Fibroblast of skin of abdomen (primary cell): ENCODE measurements around the gene GPR15.
"Not testable (repeated sequence)": the region's sequence is repeated elsewhere in the genome, so short reads cannot be mapped to it uniquely, and the experiment has no call there.

Source experiments
- DNase-seq: peaks from one replicate; pipeline ENCODE4 v3.0.0-alpha.2; 2013

GPR15 gene

DNA sequence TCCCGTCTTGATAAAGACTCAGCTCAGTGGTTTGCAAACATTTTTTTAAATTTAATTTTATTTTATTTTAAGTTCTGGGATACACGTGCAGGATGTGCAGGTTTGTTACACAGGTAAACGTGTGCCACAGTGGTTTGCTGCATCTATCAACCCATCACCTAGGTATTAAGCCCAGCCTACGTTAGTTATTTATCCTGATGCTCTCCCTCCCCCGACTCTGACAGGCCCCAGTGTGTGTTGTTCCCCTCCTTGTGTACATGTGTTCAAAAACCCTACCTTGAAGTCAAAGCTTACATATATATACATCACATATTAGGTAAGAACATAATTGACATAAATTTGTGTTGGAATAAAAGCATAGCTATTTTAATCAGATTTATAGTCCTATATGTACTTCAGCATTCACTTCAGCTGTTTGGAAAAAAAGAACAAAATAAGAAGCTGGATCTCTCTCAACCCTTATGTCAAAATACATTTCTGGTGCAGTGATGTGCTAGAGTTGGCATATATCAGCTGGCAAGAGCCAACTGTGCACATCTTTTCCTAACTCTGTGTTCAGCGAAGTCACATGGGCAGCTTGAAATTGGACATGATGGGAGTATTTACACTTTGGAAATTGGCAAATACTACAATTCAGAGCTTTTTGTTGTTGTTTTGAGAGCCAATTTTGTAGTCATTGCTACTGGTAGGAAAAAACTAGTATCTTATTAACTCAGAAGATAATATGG lies 26.5 kb downstream of the GPR15 start:
- DNase-seq, result no peak

GRCh38 chr3:98559769-98560168 lies 28.0 kb downstream of the GPR15 start:
- DNase-seq, result not testable (repeated sequence)

DNA sequence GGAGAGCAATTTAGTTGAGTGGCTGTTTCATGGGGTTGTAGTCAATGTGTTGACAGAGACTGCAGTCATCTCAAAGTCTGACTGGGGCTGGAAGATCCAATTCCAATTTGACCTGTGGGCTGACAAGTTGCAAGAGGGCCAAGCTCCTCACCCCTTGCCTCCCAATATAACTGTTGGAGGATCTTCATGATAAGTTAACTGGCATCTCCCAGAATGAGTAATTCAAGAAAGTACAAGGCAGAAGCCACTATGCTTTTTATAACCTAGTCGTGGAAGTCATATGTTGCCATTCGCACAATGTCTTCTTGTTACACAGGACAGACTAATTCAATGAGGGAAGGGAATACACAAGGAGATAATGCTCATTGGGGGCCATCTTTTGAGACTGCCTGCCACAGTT lies 29.1 kb downstream of the GPR15 start:
- no peak for DNase-seq

DNA sequence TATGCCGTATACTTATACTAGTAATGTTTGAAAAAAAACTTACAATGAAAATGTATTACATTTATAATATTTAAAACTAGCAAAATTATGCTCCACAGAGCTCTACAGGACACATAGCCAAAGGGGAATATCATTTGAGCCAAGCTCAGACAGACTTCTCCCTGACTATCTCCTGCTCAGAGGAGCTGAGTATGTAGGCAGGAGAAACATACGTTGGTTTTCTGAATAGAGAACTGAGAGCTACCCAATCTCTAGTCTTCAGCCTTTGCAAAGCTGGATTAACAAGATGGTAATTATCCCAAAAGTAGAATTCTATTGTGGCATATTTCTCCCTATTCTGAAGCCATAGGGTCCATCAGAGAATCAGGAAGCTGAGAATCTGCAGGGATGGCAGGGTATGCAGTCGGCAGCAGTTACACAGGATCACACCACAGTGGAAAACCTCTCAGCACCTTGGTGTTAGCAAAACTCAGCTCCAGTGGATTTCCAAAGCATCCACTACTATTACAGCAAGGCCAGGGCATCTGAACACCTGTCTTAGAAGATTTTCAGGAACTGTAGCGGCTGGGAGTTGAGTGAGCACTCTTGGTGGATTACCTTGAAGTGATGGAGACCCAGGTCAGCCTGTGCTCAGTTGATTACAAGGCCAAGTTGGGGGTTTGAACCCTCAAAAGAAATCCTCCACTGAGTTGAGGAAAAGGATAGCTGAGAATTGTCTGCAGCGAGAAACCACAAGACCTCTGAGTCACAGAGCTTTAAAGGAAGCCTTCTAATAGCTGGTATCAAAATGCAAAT lies 30.1 kb downstream of the GPR15 start:
- DNase-seq, result no peak

DNA sequence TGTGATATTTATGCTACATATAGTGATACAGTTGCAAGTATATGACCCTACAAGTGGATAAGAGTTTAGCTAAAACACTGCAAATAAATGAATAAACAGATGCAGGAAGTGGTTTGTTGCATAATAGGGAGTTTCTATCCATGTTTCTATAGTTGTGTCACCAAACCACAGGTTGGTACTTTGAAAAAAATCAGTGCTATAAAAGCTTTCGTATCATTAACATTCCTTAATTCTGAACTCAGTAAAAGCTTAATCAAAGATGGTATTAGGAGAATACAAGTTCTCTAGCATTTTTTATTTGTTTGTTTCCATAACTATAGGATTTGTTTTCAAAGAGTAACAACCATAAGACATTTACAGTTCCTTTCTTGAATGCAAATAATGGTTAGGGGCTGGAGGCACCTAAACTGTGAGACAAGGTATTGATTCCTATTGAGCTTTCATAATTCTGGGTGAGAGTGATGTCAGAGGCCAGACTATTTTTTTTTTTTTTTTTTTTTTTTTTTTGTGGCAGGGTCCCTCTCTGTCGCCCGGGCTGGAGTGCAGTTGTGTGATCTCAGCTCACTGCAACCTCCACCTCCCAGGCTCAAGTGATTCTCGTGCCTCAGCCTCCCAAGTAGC lies 32.0 kb downstream of the GPR15 start:
- peak; percentile 42 for DNase-seq

GRCh38 chr3:98564282-98565005 lies 32.7 kb downstream of the GPR15 start:
- no peak for DNase-seq

DNA sequence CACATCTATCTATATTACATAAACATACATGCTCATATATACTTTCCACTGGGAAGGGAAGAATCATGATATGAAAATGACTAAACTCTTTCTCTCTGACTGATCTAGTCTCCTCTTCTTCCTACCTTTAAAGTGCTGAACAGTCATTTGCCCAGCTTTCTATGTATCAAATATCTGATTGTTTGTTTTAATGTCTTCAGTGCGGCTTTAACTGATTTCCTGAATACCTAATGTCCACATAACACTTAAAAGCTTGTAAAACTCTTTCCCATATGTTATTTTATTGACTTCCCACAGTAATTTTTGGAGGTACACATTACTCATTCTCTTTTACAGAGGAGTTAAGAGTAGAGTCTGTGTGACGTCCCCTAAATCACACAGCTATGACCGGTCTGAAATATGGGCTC lies 33.5 kb downstream of the GPR15 start:
- no peak for DNase-seq

DNA sequence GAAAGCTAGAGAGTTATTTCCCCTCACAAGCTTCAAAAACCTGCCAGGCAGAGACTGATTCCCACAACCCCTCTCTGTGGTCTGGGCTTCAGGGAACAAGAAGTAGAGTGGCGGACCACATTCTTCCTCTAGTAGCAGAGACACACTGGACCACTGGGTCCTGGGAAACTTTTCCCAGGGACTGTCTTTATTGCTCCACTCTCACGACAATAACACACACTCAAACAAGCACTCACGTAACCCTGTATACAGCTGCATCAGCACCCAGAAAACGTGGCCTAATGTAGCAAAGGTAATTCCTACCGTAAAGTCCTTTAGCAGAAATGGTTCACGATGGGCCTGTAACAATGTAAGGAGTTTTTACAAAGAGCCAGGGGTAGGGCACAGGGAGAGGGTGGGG lies 34.1 kb downstream of the GPR15 start:
- DNase-seq, result no peak

GRCh38 chr3:98567666-98568270 lies 36.0 kb downstream of the GPR15 start:
- DNase-seq, result no peak

DNA sequence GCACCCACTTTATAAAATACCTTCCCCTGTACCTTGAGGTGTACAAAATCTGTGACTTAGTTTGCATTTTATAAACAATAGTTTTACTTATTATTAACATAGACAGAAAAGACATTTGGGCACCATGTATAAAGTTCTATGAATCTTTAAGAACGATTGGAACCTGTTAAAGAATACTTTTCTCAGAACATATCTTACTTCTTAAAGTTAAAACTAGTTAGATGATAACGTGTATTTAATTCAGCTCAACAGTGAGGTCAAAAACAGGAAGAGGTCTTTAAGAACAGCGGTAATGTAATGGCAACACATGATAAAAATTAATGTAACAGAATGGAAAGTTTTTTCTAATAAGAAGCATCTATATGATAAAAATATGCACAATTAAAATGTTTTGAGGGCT lies 36.6 kb downstream of the GPR15 start:
- no peak for DNase-seq

DNA sequence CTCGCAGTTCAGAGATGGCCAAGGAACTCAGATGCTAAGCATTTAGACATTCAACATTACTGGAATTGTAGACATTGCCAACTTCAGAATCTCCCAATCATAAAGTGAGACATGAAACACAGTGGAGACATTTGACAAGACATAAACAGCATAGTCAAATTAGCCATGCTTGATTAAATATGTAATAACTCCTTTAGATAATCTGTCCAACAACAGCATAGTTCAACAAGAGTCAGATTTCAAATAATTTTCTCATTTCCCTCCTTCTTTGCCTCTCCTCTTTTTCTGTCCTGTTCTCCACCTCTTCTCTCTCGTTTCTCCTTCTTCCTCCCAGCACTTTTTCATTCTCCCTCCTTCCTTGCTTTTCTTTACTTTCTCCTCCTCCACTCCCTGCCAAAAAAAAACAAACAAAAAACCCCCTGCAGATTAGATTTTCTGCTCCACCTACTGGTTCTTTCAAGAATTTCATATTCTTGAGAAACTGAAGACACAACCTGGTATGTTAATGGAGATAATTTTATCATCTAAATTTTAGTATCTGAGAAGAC lies 41.5 kb downstream of the GPR15 start:
- peak; percentile 25 for DNase-seq

GRCh38 chr3:98574132-98574531 lies 42.4 kb downstream of the GPR15 start:
- DNase-seq, result no peak

- DNase-seq, result peak; percentile 76
Measured at GRCh38 chr3:98577178-98577895, 45.6 kb downstream of the GPR15 start.

- no peak for DNase-seq
Measured at GRCh38 chr3:98580401-98581386, 48.9 kb downstream of the GPR15 start.

DNA sequence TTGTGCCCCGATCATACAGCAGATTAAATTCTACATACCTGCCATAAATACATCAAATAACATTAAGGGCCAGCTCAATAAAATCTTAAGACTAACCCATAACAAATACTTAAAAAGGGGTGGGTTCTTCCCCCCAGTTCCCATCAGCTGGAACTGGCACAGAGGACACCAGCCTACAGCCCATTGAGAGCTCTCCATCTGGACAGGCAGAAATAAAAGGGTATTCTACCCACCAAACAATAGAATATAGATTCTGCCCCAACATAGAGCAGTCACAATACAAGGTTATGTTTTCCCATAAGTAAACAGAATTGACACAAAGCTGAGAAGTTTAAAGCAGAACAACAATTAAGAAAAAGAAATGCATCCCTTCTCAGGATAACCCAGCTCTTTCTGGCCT lies 49.7 kb downstream of the GPR15 start:
- DNase-seq, result no peak

DNA sequence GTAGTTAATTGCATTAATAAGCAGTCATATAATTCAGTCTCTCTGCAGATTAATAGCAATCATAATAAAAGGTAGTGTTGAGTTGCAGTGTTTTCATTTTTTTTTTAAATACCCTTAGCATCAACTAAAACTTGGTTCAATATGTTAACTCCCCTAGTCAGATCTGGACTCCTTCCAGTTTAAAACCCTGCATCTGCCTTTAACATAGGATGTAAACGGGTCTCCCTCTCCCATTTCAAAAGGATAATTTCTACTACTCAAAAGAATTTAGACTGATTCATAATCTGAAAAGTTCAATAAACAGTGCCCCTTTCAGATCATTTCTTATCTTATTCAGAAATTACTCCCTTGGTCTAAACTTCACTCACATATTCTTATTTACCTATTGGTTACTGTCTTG lies 50.3 kb downstream of the GPR15 start:
- DNase-seq, result no peak

GRCh38 chr3:98583766-98584165 lies 52.0 kb downstream of the GPR15 start:
- no peak for DNase-seq
